ENCODE measurements around the gene ZNF543.

GRCh38 chr19:57327993-57328392 is 7.7 kb downstream of the ZNF543 start:
- TF ChIP-seq CTCF (IDR thresholded peaks at IDR 0.05 in 4 of 5, conservative IDR thresholded peaks at IDR 0.05 in 1 of 5) (no peak), POLR2A (IDR thresholded peaks at IDR 0.05) (no peak)

All from gastrocnemius medialis (tissue), 4 donors.